Adipocyte (in vitro differentiated cells): ENCODE data around the gene MGAT5B.

ENCODE experiments used
- DNase-seq: peaks from one replicate; pipeline ENCODE4 v3.0.0-alpha.2; 2015; ENCODE audit warnings: low read depth
- H3K27me3 ChIP-seq: replicated peaks from 2 replicates; pipeline ENCODE4 v1.7.0; 2013; ENCODE audit warnings: mild to moderate bottlenecking, low read length, moderate library complexity; ENCODE audit not compliant: control insufficient read depth, insufficient read depth
- H3K36me3 ChIP-seq: 2 replicates; pipeline ENCODE4 v1.7.0; 2013; ENCODE audit warnings: low read length, mild to moderate bottlenecking, moderate library complexity; ENCODE audit not compliant: control insufficient read depth, insufficient read depth, severe bottlenecking
- H3K4me1 ChIP-seq: 2 replicates; pipeline ENCODE4 v1.7.0; 2013; ENCODE audit warnings: mild to moderate bottlenecking, low read length, moderate library complexity; ENCODE audit not compliant: control insufficient read depth, insufficient read depth
- H3K4me3 ChIP-seq: 2 replicates; pipeline ENCODE4 v1.7.0; 2013; ENCODE audit warnings: mild to moderate bottlenecking, low read length, moderate library complexity
- H3K9ac ChIP-seq: 2 replicates; pipeline ENCODE4 v1.7.0; 2013; ENCODE audit warnings: mild to moderate bottlenecking, low read length, moderate library complexity
- H3K9me3 ChIP-seq: 2 replicates; pipeline ENCODE4 v1.7.0; 2013; ENCODE audit warnings: mild to moderate bottlenecking, low read length, moderate library complexity; ENCODE audit not compliant: control insufficient read depth

MGAT5B gene

DNA sequence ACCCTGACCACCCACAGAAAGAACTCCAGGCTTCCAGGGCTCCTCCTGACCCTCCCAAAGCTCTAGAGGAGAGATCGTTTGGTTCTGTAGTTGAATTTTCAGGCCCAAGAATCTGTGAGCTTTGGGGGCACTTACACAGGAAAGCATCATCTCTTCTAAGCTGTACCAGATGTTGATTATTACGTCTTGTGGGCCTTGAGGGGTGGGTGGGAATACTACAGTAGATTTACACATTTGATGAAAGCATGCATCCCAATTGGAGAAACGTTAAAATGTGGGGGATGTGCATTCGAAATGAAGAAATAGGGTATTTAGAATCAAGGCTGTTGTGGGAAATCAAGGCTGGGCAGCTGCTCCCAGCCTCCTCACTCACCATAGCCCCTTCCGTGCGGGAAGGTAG lies 61.9 kb downstream of the MGAT5B start:
- DNase-seq = no peak
- H3K9ac ChIP-seq = no peak overlapping the region
- H3K9me3 ChIP-seq = no peaks in the 10 kb centered on the region
- no peaks in the 10 kb centered on the region for H3K36me3 ChIP-seq
- H3K4me3 ChIP-seq = no peak overlapping the region
- no peaks in the 10 kb centered on the region for H3K4me1 ChIP-seq
- peaks cover 66% of the 10 kb centered on the region for H3K27me3 ChIP-seq

- no peaks in the 10 kb centered on the region for H3K9me3 ChIP-seq
- H3K4me3 ChIP-seq = no peak overlapping the region
- no peaks in the 10 kb centered on the region for H3K36me3 ChIP-seq
- peaks cover 63% of the 10 kb centered on the region for H3K27me3 ChIP-seq
- no peak overlapping the region for H3K9ac ChIP-seq
- no peaks in the 10 kb centered on the region for H3K4me1 ChIP-seq
- no peak for DNase-seq
Measured at GRCh38 chr17:76932402-76933333, 64.5 kb downstream of the MGAT5B start.

- no peaks in the 10 kb centered on the region for H3K9me3 ChIP-seq
- H3K27me3 ChIP-seq = peaks cover 64% of the 10 kb centered on the region
- DNase-seq = peak; percentile 45
- no peaks in the 10 kb centered on the region for H3K4me1 ChIP-seq
- no peak overlapping the region for H3K9ac ChIP-seq
- H3K4me3 ChIP-seq = no peak overlapping the region
- H3K36me3 ChIP-seq = no peaks in the 10 kb centered on the region
Measured at GRCh38 chr17:76934561-76935320, 66.5 kb downstream of the MGAT5B start.

DNA sequence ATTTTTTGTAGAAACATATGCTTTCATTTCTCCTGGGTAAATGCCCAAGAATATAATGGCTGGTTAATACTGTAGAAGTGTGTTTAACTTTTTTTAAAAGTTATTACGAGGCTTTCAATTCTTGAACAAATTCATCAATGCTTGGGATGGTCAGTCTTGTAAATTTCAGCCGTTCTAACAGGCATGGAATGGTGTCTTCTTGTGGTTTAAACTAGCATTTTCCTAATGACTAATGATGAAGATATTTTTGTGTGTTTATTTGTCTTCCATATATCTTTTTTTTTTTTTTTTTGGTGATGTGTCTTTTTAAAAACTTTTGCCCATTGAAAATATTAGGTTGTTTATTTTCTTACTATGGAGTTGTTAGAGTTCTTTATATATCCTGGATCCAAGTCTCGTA lies 67.1 kb downstream of the MGAT5B start:
- no peaks in the 10 kb centered on the region for H3K36me3 ChIP-seq
- H3K4me3 ChIP-seq = no peak overlapping the region
- H3K9ac ChIP-seq = no peak overlapping the region
- H3K9me3 ChIP-seq = no peaks in the 10 kb centered on the region
- H3K27me3 ChIP-seq = peaks cover 58% of the 10 kb centered on the region
- no peaks in the 10 kb centered on the region for H3K4me1 ChIP-seq
- peak; percentile 54 for DNase-seq

- DNase-seq = no peak
- no peaks in the 10 kb centered on the region for H3K9me3 ChIP-seq
- H3K4me1 ChIP-seq = no peaks in the 10 kb centered on the region
- H3K4me3 ChIP-seq = no peak overlapping the region
- peaks cover 52% of the 10 kb centered on the region for H3K27me3 ChIP-seq
- H3K36me3 ChIP-seq = no peaks in the 10 kb centered on the region
- no peak overlapping the region for H3K9ac ChIP-seq
Measured at GRCh38 chr17:76937238-76937637, 69.0 kb downstream of the MGAT5B start.

- H3K36me3 ChIP-seq = no peaks in the 10 kb centered on the region
Measured at GRCh38 chr17:76938009-76938408, 69.8 kb downstream of the MGAT5B start.

GRCh38 chr17:76940295-76940694 lies 72.1 kb downstream of the MGAT5B start:
- Histone ChIP-seq H3K9me3 (no peaks in the 10 kb centered on the region), H3K9ac (no peak overlapping the region), H3K4me1 (no peaks in the 10 kb centered on the region), H3K36me3 (no peaks in the 10 kb centered on the region), H3K4me3 (no peak overlapping the region), H3K27me3 (peaks cover 40% of the 10 kb centered on the region)
- DNase-seq = no peak

More at GRCh38 chr17:76938009-76938408, 69.8 kb downstream of the MGAT5B start:
- no peaks in the 10 kb centered on the region for H3K4me1 ChIP-seq
- no peak for DNase-seq
- no peak overlapping the region for H3K9ac ChIP-seq
- H3K4me3 ChIP-seq = no peak overlapping the region
- no peaks in the 10 kb centered on the region for H3K9me3 ChIP-seq
- H3K27me3 ChIP-seq = peaks cover 46% of the 10 kb centered on the region

- H3K27me3 ChIP-seq = peaks cover 39% of the 10 kb centered on the region
- H3K9me3 ChIP-seq = no peaks in the 10 kb centered on the region
- H3K4me1 ChIP-seq = no peaks in the 10 kb centered on the region
- no peak overlapping the region for H3K9ac ChIP-seq
- no peak for DNase-seq
- H3K36me3 ChIP-seq = no peaks in the 10 kb centered on the region
- no peak overlapping the region for H3K4me3 ChIP-seq
Measured at GRCh38 chr17:76940738-76941350, 72.6 kb downstream of the MGAT5B start.

DNA sequence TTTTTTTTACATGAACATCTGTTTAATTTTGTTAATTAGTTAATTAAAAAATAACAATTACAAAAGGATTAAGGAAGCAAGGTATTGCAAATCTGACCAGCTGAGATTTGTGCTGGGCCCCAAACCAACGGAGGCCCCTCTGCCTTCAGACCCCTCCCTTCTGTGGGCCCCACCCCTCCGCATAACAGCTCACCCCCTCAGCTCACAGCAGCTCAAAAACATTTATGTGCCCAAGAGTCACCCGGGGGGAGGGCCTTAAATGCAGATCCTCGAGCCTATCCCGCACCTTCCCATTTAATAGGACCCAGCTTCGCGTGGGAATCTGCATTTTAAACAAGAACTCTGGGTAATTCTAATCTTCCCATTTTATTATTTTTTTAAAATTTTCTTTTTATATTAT lies 75.0 kb downstream of the MGAT5B start:
- Histone ChIP-seq H3K9me3 (no peaks in the 10 kb centered on the region), H3K36me3 (no peaks in the 10 kb centered on the region), H3K27me3 (peaks cover 31% of the 10 kb centered on the region), H3K4me3 (no peak overlapping the region), H3K9ac (no peak overlapping the region), H3K4me1 (no peaks in the 10 kb centered on the region)
- no peak for DNase-seq

- Histone ChIP-seq H3K9ac (no peak overlapping the region), H3K27me3 (peaks cover 27% of the 10 kb centered on the region), H3K4me3 (no peak overlapping the region), H3K36me3 (no peaks in the 10 kb centered on the region), H3K9me3 (no peaks in the 10 kb centered on the region), H3K4me1 (no peaks in the 10 kb centered on the region)
- DNase-seq = no peak
Measured at GRCh38 chr17:76943781-76944213, 75.6 kb downstream of the MGAT5B start.

DNA sequence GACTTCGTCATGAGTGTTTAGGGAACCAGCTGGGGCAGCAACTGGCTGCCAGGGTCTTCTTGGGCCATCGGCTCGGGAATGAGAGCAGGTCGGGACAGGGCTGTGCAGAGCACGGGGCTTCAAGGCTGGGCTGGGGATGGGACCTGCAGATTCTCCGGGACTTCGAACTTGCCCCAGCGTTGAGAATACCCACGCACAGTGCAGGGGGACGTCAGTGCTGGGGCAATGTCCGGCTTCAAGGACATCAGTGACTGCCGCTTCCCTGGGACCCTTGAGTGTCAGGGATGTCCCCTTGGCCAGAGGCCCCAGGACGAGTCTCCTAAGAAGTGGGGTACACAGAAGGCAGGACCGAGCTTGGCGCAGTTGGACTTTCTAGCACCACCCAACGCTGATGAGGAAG lies 76.3 kb downstream of the MGAT5B start:
- H3K4me3 ChIP-seq = no peak overlapping the region

More for the DNA sequence above, 76.3 kb downstream of the MGAT5B start:
- H3K9ac ChIP-seq = no peak overlapping the region
- H3K9me3 ChIP-seq = no peaks in the 10 kb centered on the region
- H3K36me3 ChIP-seq = no peaks in the 10 kb centered on the region
- no peaks in the 10 kb centered on the region for H3K4me1 ChIP-seq
- DNase-seq = no peak
- H3K27me3 ChIP-seq = peaks cover 25% of the 10 kb centered on the region
